Panc1 (cell line): ENCODE data around the gene SOCS1. TPM values are rescaled to one million over a fixed set of nuclear protein-coding genes. Genes with fewer than 3 reads are reported as not detected.
"Not testable (repeated sequence)": the region's sequence is repeated elsewhere in the genome, so short reads cannot be mapped to it uniquely, and the experiment has no call there.

ENCODE experiments used
- ATAC-seq: fragments of 200-7000 bp; cut with Tn5 transposase; 2 replicates; pipeline ENCODE4 v1.9.1; 2020; ENCODE audit warnings: mild to moderate bottlenecking, moderate library complexity
- BruUV-seq: library from RNA; stranded (reverse); fragments of 400-500 nt; replicated peaks from 2 replicates; lab custom pipeline; 2021; lab: Mats Ljungman, UMichigan
- CTCF ChIA-PET: fragments of 300-600 bp; sonication (Branson Sonifier 250); formaldehyde crosslinking; loops from one replicate; lab custom pipeline; 2022; ENCODE audit warnings: antibody characterized with exemption; lab: Charles Lee
- POLR2A ChIA-PET: fragments of 300-600 bp; sonication (Branson Sonifier 250); formaldehyde crosslinking; loops from one replicate; lab custom pipeline; 2022; ENCODE audit warnings: antibody characterized with exemption; lab: Charles Lee
- DNase-seq: peaks from one replicate; pipeline ENCODE4 v3.0.0-alpha.2; 2010; ENCODE audit warnings: low read depth, low spot score
- H3K27ac ChIP-seq: 2 replicates; pipeline ENCODE4 v1.5.1; 2011; ENCODE audit warnings: mild to moderate bottlenecking, low read length, inconsistent platforms
- H3K27me3 ChIP-seq: fragments of 200-500 bp; sonication (Bioruptor generic); 2 replicates; pipeline ENCODE4 v1.6.0; 2014; ENCODE audit warnings: low read length, inconsistent platforms; ENCODE audit not compliant: control insufficient read depth, insufficient read depth
- H3K36me3 ChIP-seq: fragments of 200-500 bp; sonication (Bioruptor generic); 2 replicates; pipeline ENCODE4 v1.5.1; 2014; ENCODE audit warnings: inconsistent platforms, mild to moderate bottlenecking, low read length, moderate library complexity; ENCODE audit not compliant: control insufficient read depth, insufficient read depth
- H3K4me1 ChIP-seq: 2 replicates; pipeline ENCODE4 v1.5.1; 2011; ENCODE audit warnings: inconsistent platforms, mild to moderate bottlenecking, low read length, moderate library complexity; ENCODE audit not compliant: control insufficient read depth, insufficient read depth
- H3K4me3 ChIP-seq, 2 experiments: 2 replicates each; pipeline ENCODE4 v1.5.1; 2011 to 2012; ENCODE audit warnings: low read depth in 2 of 2, low read length in 2 of 2, mild to moderate bottlenecking in 2 of 2, inconsistent platforms in 1 of 2, moderate library complexity in 1 of 2
- H3K9me3 ChIP-seq: fragments of 200-500 bp; sonication (Bioruptor generic); 2 replicates; pipeline ENCODE4 v1.5.1; 2014; ENCODE audit warnings: low read depth, mild to moderate bottlenecking, inconsistent platforms, low read length, moderate library complexity; ENCODE audit not compliant: control insufficient read depth, insufficient read depth
- CTCF ChIP-seq: fragments of 450-650 bp; IDR thresholded peaks from 2 replicates; pipeline ENCODE4 v1.5.1; 2017; ENCODE audit warnings: mild to moderate bottlenecking
- POLR2AphosphoS5 ChIP-seq: IDR thresholded peaks from 2 replicates; pipeline ENCODE4 v1.6.1; 2012; ENCODE audit warnings: mild to moderate bottlenecking, low read depth, low read length, moderate library complexity
- REST ChIP-seq, 2 experiments: IDR thresholded peaks; 2 replicates each; pipeline ENCODE4 v1.6.1; 2011 to 2012; ENCODE audit warnings: low read depth in 2 of 2, control low read depth in 1 of 2, low read length in 1 of 2, mild to moderate bottlenecking in 1 of 2, moderate library complexity in 1 of 2; ENCODE audit not compliant: insufficient read depth in 1 of 2
- SIN3A ChIP-seq: IDR thresholded peaks from 2 replicates; pipeline ENCODE4 v1.6.1; 2012; ENCODE audit warnings: low read depth, mild to moderate bottlenecking, low read length, moderate library complexity, borderline replicate concordance; ENCODE audit not compliant: insufficient read depth
- TCF7L2 ChIP-seq: IDR thresholded peaks from 2 replicates; pipeline ENCODE4 v1.6.1; 2011; ENCODE audit warnings: mild to moderate bottlenecking, low read depth, low read length, inconsistent platforms
- in situ Hi-C: cut with HindIII; loops from 2 replicates; pipeline ENCODE4 v1.10.0; 2016; ENCODE audit warnings: low sequenced_read_pairs, low pct_unique_long_range_greater_than_20kb
- intact Hi-C: fragments of 100-400 bp; cut with micrococcal nuclease; formaldehyde crosslinking; loops from one replicate; pipeline ENCODE4 v1.10.0; 2022; ENCODE audit not compliant: unreplicated experiment
- total RNA-seq: library from RNA; stranded (reverse); gene quantifications from one replicate; pipeline ENCODE4 v1.2.1, GENCODE V29; 2021; ENCODE audit not compliant: unreplicated experiment

The SOCS1 gene
- total RNA-seq, 1 experiment from 2014 or later: 4.8 TPM

GRCh38 chr16:11290102-11290893 lies 34.3 kb upstream of the SOCS1 start:
- no peaks in the 10 kb centered on the region for H3K27me3 ChIP-seq
- no peak for TF ChIP-seq CTCF
- no peak for TF ChIP-seq POLR2AphosphoS5
- no peak for TF ChIP-seq REST (IDR thresholded peaks at IDR 0.05; ENCODE audit: insufficient read depth in 1 of 2, low read depth in 2 of 2, low read length in 1 of 2)
- no peak for TF ChIP-seq SIN3A
- TF ChIP-seq TCF7L2: no peak
- H3K27ac ChIP-seq: no peak overlapping the region
- no peaks in the 10 kb centered on the region for H3K4me1 ChIP-seq
- in situ Hi-C loops: no loop called here
- POLR2A ChIA-PET: no interaction called here
- no TSS peak for BruUV-seq
- intact Hi-C loops: no loop called here
- DNase-seq: no peak
- ATAC-seq: no peak
- CTCF ChIA-PET: no interaction called here
- no peak overlapping the region for H3K4me3 ChIP-seq
- no peaks in the 10 kb centered on the region for H3K36me3 ChIP-seq
- H3K9me3 ChIP-seq: no peaks in the 10 kb centered on the region

GRCh38 chr16:11289696-11290095 lies 33.7 kb upstream of the SOCS1 start:
- H3K9me3 ChIP-seq, H3K4me1 ChIP-seq, BruUV-seq, POLR2A ChIA-PET, in situ Hi-C loops, H3K36me3 ChIP-seq, DNase-seq, H3K4me3 ChIP-seq, ATAC-seq, H3K27me3 ChIP-seq, CTCF ChIA-PET, intact Hi-C loops, H3K27ac ChIP-seq: not testable (repeated sequence)

- intact Hi-C loops: no loop called here
- TF ChIP-seq POLR2AphosphoS5 (no peak), TCF7L2 (no peak), CTCF (no peak), REST (IDR thresholded peaks at IDR 0.05; ENCODE audit: insufficient read depth in 1 of 2, low read depth in 2 of 2, low read length in 1 of 2) (no peak), SIN3A (no peak)
- CTCF ChIA-PET: no interaction called here
Observed at GRCh38 chr16:11289202-11289601, 33.2 kb upstream of the SOCS1 start.

More at GRCh38 chr16:11289202-11289601, 33.2 kb upstream of the SOCS1 start:
- Histone ChIP-seq H3K36me3 (no peaks in the 10 kb centered on the region), H3K27ac (no peak overlapping the region), H3K4me1 (no peaks in the 10 kb centered on the region), H3K27me3 (no peaks in the 10 kb centered on the region), H3K4me3 (no peak overlapping the region), H3K9me3 (no peaks in the 10 kb centered on the region)
- no TSS peak for BruUV-seq
- POLR2A ChIA-PET: no interaction called here
- ATAC-seq: no peak
- no peak for DNase-seq
- in situ Hi-C loops: no loop called here
